SK-N-SH (cell line): ENCODE results near the gene CCRL2. TPM values are rescaled to one million over a fixed set of nuclear protein-coding genes. Genes with fewer than 3 reads are reported as not detected.

Experiments used
- CTCF ChIA-PET: fragments of 300-600, 350-600 bp; formaldehyde crosslinking; extraction: SDS; loops from one replicate; lab custom pipeline; 2021; lab: Yijun Ruan, JAX
- POLR2A ChIA-PET: fragments of 350-600 bp; sonication (Branson Sonifier 250); formaldehyde crosslinking; extraction: SDS; loops from one replicate; lab custom pipeline; 2020; ENCODE audit warnings: antibody characterized with exemption, inconsistent platforms; lab: Yijun Ruan, JAX
- DNase-seq: peaks from one replicate; pipeline ENCODE4 v3.0.0; 2012
- H2AFZ ChIP-seq: fragments of 200-600 bp; sonication (generic); 2 replicates; pipeline ENCODE4 v1.8.1; 2016; ENCODE audit warnings: antibody characterized with exemption, mild to moderate bottlenecking, low read depth
- H3F3A ChIP-seq: fragments of 200-600 bp; sonication (generic); replicated peaks from 2 replicates; pipeline ENCODE3; 2016; ENCODE audit warnings: antibody characterized with exemption, mild to moderate bottlenecking; ENCODE audit not compliant: insufficient read depth
- H3K27ac ChIP-seq, 2 experiments: fragments of 200-500 bp in 1 of 2; fragments of 200-600 bp in 1 of 2; sonication (Bioruptor generic) in 1 of 2; sonication (generic), shearing (Covaris generic) in 1 of 2; 2 replicates each; pipeline versions ENCODE4 v1.5.1 to v1.6.1; 2014 to 2016; ENCODE audit warnings: low read depth in 2 of 2, inconsistent platforms in 1 of 2, low read length in 1 of 2, mild to moderate bottlenecking in 1 of 2, mixed read lengths in 1 of 2
- H3K27me3 ChIP-seq: fragments of 200-600 bp; sonication (generic), shearing (Covaris generic); 2 replicates; pipeline ENCODE4 v1.6.1; 2016; ENCODE audit warnings: mixed run types; ENCODE audit not compliant: insufficient read depth
- H3K36me3 ChIP-seq, 2 experiments: fragments of 200-500 bp in 1 of 2; fragments of 200-600 bp in 1 of 2; sonication (Bioruptor generic) in 1 of 2; sonication (generic) in 1 of 2; replicated peaks in 1 of 2; 2 replicates each; pipeline versions ENCODE3 to v1.5.1; 2014 to 2016; ENCODE audit warnings: low read length in 1 of 2, mild to moderate bottlenecking in 1 of 2; ENCODE audit not compliant: insufficient read depth in 2 of 2, control insufficient read depth in 1 of 2
- H3K4me1 ChIP-seq, 2 experiments: fragments of 200-500 bp in 1 of 2; fragments of 200-600 bp in 1 of 2; sonication (Bioruptor generic) in 1 of 2; sonication (generic), shearing (Covaris generic) in 1 of 2; 2 replicates each; pipeline versions ENCODE4 v1.5.1 to v1.6.1; 2014 to 2016; ENCODE audit warnings: low read depth in 1 of 2, low read length in 1 of 2, mixed run types in 1 of 2; ENCODE audit not compliant: insufficient read depth in 2 of 2, control insufficient read depth in 1 of 2
- H3K4me2 ChIP-seq: fragments of 200-600 bp; sonication (generic), shearing (Covaris generic); 2 replicates; pipeline ENCODE4 v1.6.1; 2017; ENCODE audit warnings: mixed run types
- H3K4me3 ChIP-seq, 2 experiments: fragments of 200-500 bp in 1 of 2; fragments of 200-600 bp in 1 of 2; sonication (Bioruptor generic) in 1 of 2; sonication (generic), shearing (Covaris generic) in 1 of 2; 2 replicates each; pipeline versions ENCODE4 v1.5.1 to v1.8.1; 2014 to 2016; ENCODE audit warnings: low read depth in 2 of 2, inconsistent platforms in 1 of 2, low read length in 1 of 2, mild to moderate bottlenecking in 1 of 2, mixed read lengths in 1 of 2, moderate library complexity in 1 of 2
- H3K79me2 ChIP-seq: fragments of 200-600 bp; sonication (generic); 2 replicates; pipeline ENCODE4 v1.8.1; 2017; ENCODE audit warnings: mild to moderate bottlenecking; ENCODE audit not compliant: insufficient read depth
- H3K9ac ChIP-seq: fragments of 200-600 bp; sonication (generic); 2 replicates; pipeline ENCODE4 v1.6.1; 2017; ENCODE audit warnings: mixed run types
- H3K9me2 ChIP-seq: fragments of 200-600 bp; sonication (generic); 2 replicates; pipeline ENCODE4 v1.6.1; 2017; ENCODE audit warnings: mixed run types
- H3K9me3 ChIP-seq: fragments of 200-600 bp; sonication (generic); 2 replicates; pipeline ENCODE4 v1.6.1; 2017; ENCODE audit warnings: mixed run types, mild to moderate bottlenecking, moderate library complexity
- H4K20me1 ChIP-seq: fragments of 200-600 bp; sonication (generic); 2 replicates; pipeline ENCODE4 v1.6.1; 2017; ENCODE audit warnings: mild to moderate bottlenecking, mixed run types; ENCODE audit not compliant: insufficient read depth
- CHD2 ChIP-seq: fragments of 150-350 bp; IDR thresholded peaks from 2 replicates; pipeline ENCODE4 v1.6.1; 2018; ENCODE audit warnings: low read length; ENCODE audit not compliant: partially characterized antibody
- FOSL2 ChIP-seq: IDR thresholded peaks from 2 replicates; pipeline ENCODE4 v1.4.0; 2012; ENCODE audit warnings: low read depth, mild to moderate bottlenecking, moderate library complexity, borderline replicate concordance
- FOXM1 ChIP-seq: IDR thresholded peaks from 2 replicates; pipeline ENCODE4 v1.4.0; 2012; ENCODE audit warnings: low read depth, mild to moderate bottlenecking
- MXI1 ChIP-seq: IDR thresholded peaks from 2 replicates; pipeline ENCODE4 v1.6.1; 2012; ENCODE audit warnings: mild to moderate bottlenecking, low read depth, low read length, improper control_type of control experiment
- NFIC ChIP-seq: IDR thresholded peaks from 2 replicates; pipeline ENCODE4 v1.4.0; 2012; ENCODE audit warnings: borderline replicate concordance
- POLR2AphosphoS5 ChIP-seq: IDR thresholded peaks from 2 replicates; pipeline ENCODE4 v1.6.1; 2012; ENCODE audit warnings: low read depth, low read length
- RAD21 ChIP-seq: IDR thresholded peaks from 2 replicates; pipeline ENCODE4 v1.6.1; 2012; ENCODE audit warnings: mild to moderate bottlenecking, low read length
- RFX5 ChIP-seq: IDR thresholded peaks from 2 replicates; pipeline ENCODE4 v1.6.1; 2012; ENCODE audit warnings: mild to moderate bottlenecking, improper control_type of control experiment, low read length
- RXRA ChIP-seq: IDR thresholded peaks from 2 replicates; pipeline ENCODE4 v1.4.0; 2012; ENCODE audit warnings: low read depth, mild to moderate bottlenecking, borderline replicate concordance
- SMC3 ChIP-seq: IDR thresholded peaks from 2 replicates; pipeline ENCODE4 v1.6.1; 2012; ENCODE audit warnings: low read depth, low read length, improper control_type of control experiment
- TEAD4 ChIP-seq: IDR thresholded peaks from 2 replicates; pipeline ENCODE4 v1.4.0; 2012; ENCODE audit warnings: mild to moderate bottlenecking, borderline replicate concordance; ENCODE audit not compliant: insufficient read depth
- USF2 ChIP-seq: fragments of 150-350 bp; IDR thresholded peaks from 2 replicates; pipeline ENCODE4 v1.6.1; 2017; ENCODE audit warnings: antibody characterized with exemption, low read length, low read depth, borderline replicate concordance
- YY1 ChIP-seq: IDR thresholded peaks from 2 replicates; pipeline ENCODE4 v1.4.0; 2012; ENCODE audit warnings: low read depth, mild to moderate bottlenecking
- WGBS: methylation state at CpG from one replicate; pipeline ENCODE4 v1.1.6; 2017; ENCODE audit warnings: low lambda C conversion rate; 5-methylcytosine and 5-hydroxymethylcytosine counted together
- polyA plus RNA-seq, 3 experiments: library from polyadenylated mRNA; depleted of rRNA; stranded (reverse); fragments of >200 nt; gene quantifications; 2 replicates each; pipeline ENCODE4 v1.2.3, GENCODE V29; 2012
- TF ChIP-seq, protein P1 (sequence below): fragments of 200-600 bp; sonication (generic); IDR thresholded peaks from 2 replicates; pipeline ENCODE4 v1.6.1; 2017; ENCODE audit warnings: antibody characterized with exemption, mild to moderate bottlenecking, moderate library complexity
- TF ChIP-seq, protein P2 (sequence below): fragments of 150-350 bp; IDR thresholded peaks from 2 replicates; pipeline ENCODE4 v1.6.1; 2016; ENCODE audit warnings: mild to moderate bottlenecking, low read depth, low read length

Gene CCRL2
- polyA plus RNA-seq, 1 of the 3 experiments (the other 2 are of a cell fraction), result not detected

GRCh38 chr3:46442576-46443530 lies 35.8 kb downstream of the CCRL2 start:
- no peaks in the 10 kb centered on the region for H3K9me2 ChIP-seq
- no peaks in the 10 kb centered on the region for H3K27me3 ChIP-seq
- H3K27ac ChIP-seq, result no peak overlapping the region
- DNase-seq, result peak; percentile 46
- no peaks in the 10 kb centered on the region for H4K20me1 ChIP-seq
- H3K4me2 ChIP-seq, result no peak overlapping the region
- no peaks in the 10 kb centered on the region for H3K36me3 ChIP-seq
- no peaks in the 10 kb centered on the region for H3K4me1 ChIP-seq
- H3K9ac ChIP-seq, result no peak overlapping the region
- H2AFZ ChIP-seq, result no peak overlapping the region
- no peaks in the 10 kb centered on the region for H3F3A ChIP-seq
- no peaks in the 10 kb centered on the region for H3K9me3 ChIP-seq
- ChIA-PET POLR2A (no interaction called here), CTCF (interaction anchor here (0.6 to 1.3 kb wide), 16 partner anchors 9 to 807 kb away, joined by 3 to 6 read pairs (median 3); partner anchors contain the start of gene LTF)
- H3K4me3 ChIP-seq, result no peak overlapping the region; a peak in 1 of 4 replicates
- H3K79me2 ChIP-seq, result no peaks in the 10 kb centered on the region
- TF ChIP-seq TEAD4 (no peak), FOXM1 (no peak), USF2 (no peak), RXRA (no peak), YY1 (no peak), NFIC (no peak), SMC3 (peak; percentile 38; the same call in 1 of the 2 replicates), RAD21 (peak; percentile 58), FOSL2 (no peak), POLR2AphosphoS5 (no peak), MXI1 (no peak), CHD2 (no peak), RFX5 (no peak)
- TF ChIP-seq, protein P1, sequence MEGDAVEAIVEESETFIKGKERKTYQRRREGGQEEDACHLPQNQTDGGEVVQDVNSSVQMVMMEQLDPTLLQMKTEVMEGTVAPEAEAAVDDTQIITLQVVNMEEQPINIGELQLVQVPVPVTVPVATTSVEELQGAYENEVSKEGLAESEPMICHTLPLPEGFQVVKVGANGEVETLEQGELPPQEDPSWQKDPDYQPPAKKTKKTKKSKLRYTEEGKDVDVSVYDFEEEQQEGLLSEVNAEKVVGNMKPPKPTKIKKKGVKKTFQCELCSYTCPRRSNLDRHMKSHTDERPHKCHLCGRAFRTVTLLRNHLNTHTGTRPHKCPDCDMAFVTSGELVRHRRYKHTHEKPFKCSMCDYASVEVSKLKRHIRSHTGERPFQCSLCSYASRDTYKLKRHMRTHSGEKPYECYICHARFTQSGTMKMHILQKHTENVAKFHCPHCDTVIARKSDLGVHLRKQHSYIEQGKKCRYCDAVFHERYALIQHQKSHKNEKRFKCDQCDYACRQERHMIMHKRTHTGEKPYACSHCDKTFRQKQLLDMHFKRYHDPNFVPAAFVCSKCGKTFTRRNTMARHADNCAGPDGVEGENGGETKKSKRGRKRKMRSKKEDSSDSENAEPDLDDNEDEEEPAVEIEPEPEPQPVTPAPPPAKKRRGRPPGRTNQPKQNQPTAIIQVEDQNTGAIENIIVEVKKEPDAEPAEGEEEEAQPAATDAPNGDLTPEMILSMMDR, result peak; percentile 66
- TF ChIP-seq, protein P2, sequence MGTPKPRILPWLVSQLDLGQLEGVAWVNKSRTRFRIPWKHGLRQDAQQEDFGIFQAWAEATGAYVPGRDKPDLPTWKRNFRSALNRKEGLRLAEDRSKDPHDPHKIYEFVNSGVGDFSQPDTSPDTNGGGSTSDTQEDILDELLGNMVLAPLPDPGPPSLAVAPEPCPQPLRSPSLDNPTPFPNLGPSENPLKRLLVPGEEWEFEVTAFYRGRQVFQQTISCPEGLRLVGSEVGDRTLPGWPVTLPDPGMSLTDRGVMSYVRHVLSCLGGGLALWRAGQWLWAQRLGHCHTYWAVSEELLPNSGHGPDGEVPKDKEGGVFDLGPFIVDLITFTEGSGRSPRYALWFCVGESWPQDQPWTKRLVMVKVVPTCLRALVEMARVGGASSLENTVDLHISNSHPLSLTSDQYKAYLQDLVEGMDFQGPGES, result no peak
- TF ChIP-seq, all 33 proteins: peak for 3
- 46% methylated on average over 16 of the region's 16 CpGs for WGBS
